Cardiac muscle cell (in vitro differentiated cells and primary cell): ENCODE measurements around the gene TGFB1. TPM values are rescaled to one million over a fixed set of nuclear protein-coding genes. Genes with fewer than 3 reads are reported as not detected.

ENCODE experiments used
- DNase-seq, 2 donors: peaks; one replicate each; pipeline versions ENCODE4 v3.0.0 to v3.0.0-alpha.2; 2010 to 2017; ENCODE audit warnings: low read depth in 1 of 2, low spot score in 1 of 2
- H3K27ac ChIP-seq: fragments of 200-600 bp; sonication (generic); 2 replicates; pipeline ENCODE4 v1.5.1; 2016
- H3K27me3 ChIP-seq: fragments of 200-600 bp; sonication (generic); 2 replicates; pipeline ENCODE4 v1.6.0; 2016; ENCODE audit warnings: control low read depth
- H3K36me3 ChIP-seq: fragments of 200-600 bp; sonication (generic); 2 replicates; pipeline ENCODE4 v1.5.1; 2016; ENCODE audit warnings: control low read depth
- H3K4me1 ChIP-seq: fragments of 200-600 bp; sonication (generic); 2 replicates; pipeline ENCODE4 v1.8.1; 2017; ENCODE audit warnings: low read depth, mild to moderate bottlenecking, mixed run types
- H3K4me3 ChIP-seq: fragments of 200-600 bp; sonication (generic); 2 replicates; pipeline ENCODE4 v1.5.1; 2016; ENCODE audit warnings: mild to moderate bottlenecking
- H3K9me3 ChIP-seq: fragments of 200-600 bp; sonication (generic); 2 replicates; pipeline ENCODE4 v1.5.1; 2017; ENCODE audit warnings: low read depth, mild to moderate bottlenecking, control low read depth
- CTCF ChIP-seq: IDR thresholded peaks from 2 replicates; pipeline ENCODE4 v1.5.1; 2012; ENCODE audit warnings: low read depth, mild to moderate bottlenecking, low read length
- polyA plus RNA-seq: library from polyadenylated mRNA; unstranded; fragments of >200 nt; fragmentation: Nextera tagmentation; extraction: Ambion mirVana; gene quantifications from 2 replicates; pipeline ENCODE4 v1.2.1, GENCODE V29; 2016
- total RNA-seq: library from RNA; depleted of rRNA; stranded (reverse); fragments of >200 nt; gene quantifications from 2 replicates; pipeline ENCODE4 v1.2.3, GENCODE V29; 2016

The TGFB1 gene
- total and polyA plus RNA-seq, 2 experiments from 2014 or later: 32.6 to 34.8 TPM

- H3K27ac ChIP-seq: no peak overlapping the region
- no peak for TF ChIP-seq CTCF
- no peaks in the 10 kb centered on the region for H3K27me3 ChIP-seq
- H3K4me3 ChIP-seq: no peak overlapping the region
- H3K4me1 ChIP-seq: no peaks in the 10 kb centered on the region
- no peaks in the 10 kb centered on the region for H3K9me3 ChIP-seq
- DNase-seq: no peak
- H3K36me3 ChIP-seq: no peaks in the 10 kb centered on the region
Observed at GRCh38 chr19:41362143-41362847, 8.6 kb upstream of the TGFB1 start.

- Histone ChIP-seq H3K4me1 (no peaks in the 10 kb centered on the region), H3K27ac (no peak overlapping the region), H3K27me3 (no peaks in the 10 kb centered on the region), H3K36me3 (no peaks in the 10 kb centered on the region), H3K9me3 (no peaks in the 10 kb centered on the region), H3K4me3 (no peak overlapping the region)
- DNase-seq: no peak
- TF ChIP-seq CTCF: no peak
Observed at GRCh38 chr19:41359741-41360140, 6.0 kb upstream of the TGFB1 start.

GRCh38 chr19:41357746-41358145 lies 4.0 kb upstream of the TGFB1 start:
- no peak for TF ChIP-seq CTCF
- no peak for DNase-seq
- no peaks in the 10 kb centered on the region for H3K36me3 ChIP-seq
- H3K4me3 ChIP-seq: no peak overlapping the region
- no peaks in the 10 kb centered on the region for H3K9me3 ChIP-seq
- H3K27me3 ChIP-seq: no peaks in the 10 kb centered on the region
- H3K4me1 ChIP-seq: no peaks in the 10 kb centered on the region
- no peak overlapping the region for H3K27ac ChIP-seq

GRCh38 chr19:41356984-41357739 lies 3.4 kb upstream of the TGFB1 start:
- no peak for DNase-seq
- TF ChIP-seq CTCF: no peak
- H3K27me3 ChIP-seq: no peaks in the 10 kb centered on the region
- H3K4me3 ChIP-seq: no peak overlapping the region
- H3K4me1 ChIP-seq: no peaks in the 10 kb centered on the region
- H3K27ac ChIP-seq: no peak overlapping the region
- H3K36me3 ChIP-seq: no peaks in the 10 kb centered on the region
- no peaks in the 10 kb centered on the region for H3K9me3 ChIP-seq

- no peaks in the 10 kb centered on the region for H3K4me1 ChIP-seq
- H3K27ac ChIP-seq: no peak overlapping the region
- no peaks in the 10 kb centered on the region for H3K9me3 ChIP-seq
- H3K27me3 ChIP-seq: no peaks in the 10 kb centered on the region
- TF ChIP-seq CTCF: no peak
- no peak for DNase-seq
- no peak overlapping the region for H3K4me3 ChIP-seq
- no peaks in the 10 kb centered on the region for H3K36me3 ChIP-seq
Observed at GRCh38 chr19:41355802-41356201, 2.1 kb upstream of the TGFB1 start.
